ENCODE data around the gene RBM33. TPM values are rescaled to one million over a fixed set of nuclear protein-coding genes. Genes with fewer than 3 reads are reported as not detected.

The RBM33 gene
- total RNA-seq, 1 experiment from 2014 or later, result 80.5 TPM

- Mint-ChIP-seq H3K27ac (ENCODE audit: low read depth, unreplicated experiment) (no peak overlapping the region), H3K9me3 (ENCODE audit: unreplicated experiment) (no peaks in the 10 kb centered on the region), H3K27me3 (ENCODE audit: insufficient read depth, unreplicated experiment) (no peaks in the 10 kb centered on the region), H3K4me3 (ENCODE audit: unreplicated experiment) (no peak overlapping the region), H3K36me3 (ENCODE audit: insufficient read depth, unreplicated experiment) (no peaks in the 10 kb centered on the region), H3K4me1 (ENCODE audit: insufficient read depth, unreplicated experiment) (no peaks in the 10 kb centered on the region)
- CTCF ChIA-PET, result interaction anchor here (0.7 to 1.5 kb wide), 2 partner anchors 192 to 993 kb away, joined by 3 read pairs; no protein-coding TSS in a partner anchor
- DNase-seq (ENCODE audit: unreplicated experiment), result no peak
- intact Hi-C loops (cut with micrococcal nuclease), result no loop called here
- POLR2A ChIA-PET, result interaction anchor here (0.6 kb wide), 3 partner anchors 11 to 957 kb away, joined by 3 read pairs; no protein-coding TSS in a partner anchor
- no TSS peak for BruUV-seq (replicated peaks)
- no peak for TF ChIP-seq CTCF (IDR thresholded peaks at IDR 0.05; ENCODE audit: unreplicated experiment)
Observed at GRCh38 chr7:155790666-155791065, 146.2 kb downstream of the RBM33 start.

- H3K4me1 Mint-ChIP-seq (ENCODE audit: insufficient read depth, unreplicated experiment), result no peaks in the 10 kb centered on the region
- no peaks in the 10 kb centered on the region for H3K27me3 Mint-ChIP-seq (ENCODE audit: insufficient read depth, unreplicated experiment)
- no peaks in the 10 kb centered on the region for H3K36me3 Mint-ChIP-seq (ENCODE audit: insufficient read depth, unreplicated experiment)
- no peak for DNase-seq (ENCODE audit: unreplicated experiment)
- POLR2A ChIA-PET, result interaction anchor here (0.6 kb wide), 1 partner anchor 11 kb away, joined by 3 read pairs; no protein-coding TSS in a partner anchor
- CTCF ChIA-PET, result interaction anchor here (0.6 to 1.5 kb wide), 2 partner anchors 35 to 192 kb away, joined by 3 read pairs; no protein-coding TSS in a partner anchor
- no peaks in the 10 kb centered on the region for H3K9me3 Mint-ChIP-seq (ENCODE audit: unreplicated experiment)
- intact Hi-C loops (cut with micrococcal nuclease), result no loop called here
- no TSS peak for BruUV-seq (replicated peaks)
- TF ChIP-seq CTCF (IDR thresholded peaks at IDR 0.05; ENCODE audit: unreplicated experiment), result no peak
- H3K27ac Mint-ChIP-seq (ENCODE audit: low read depth, unreplicated experiment), result no peak overlapping the region
- no peak overlapping the region for H3K4me3 Mint-ChIP-seq (ENCODE audit: unreplicated experiment)
Observed at GRCh38 chr7:155791214-155791737, 146.8 kb downstream of the RBM33 start.

- Mint-ChIP-seq H3K36me3 (ENCODE audit: insufficient read depth, unreplicated experiment) (no peaks in the 10 kb centered on the region), H3K27ac (ENCODE audit: low read depth, unreplicated experiment) (no peak overlapping the region), H3K4me1 (ENCODE audit: insufficient read depth, unreplicated experiment) (no peaks in the 10 kb centered on the region), H3K4me3 (ENCODE audit: unreplicated experiment) (no peak overlapping the region), H3K9me3 (ENCODE audit: unreplicated experiment) (no peaks in the 10 kb centered on the region), H3K27me3 (ENCODE audit: insufficient read depth, unreplicated experiment) (no peaks in the 10 kb centered on the region)
- TF ChIP-seq CTCF (IDR thresholded peaks at IDR 0.05; ENCODE audit: unreplicated experiment), result no peak
- no TSS peak for BruUV-seq (replicated peaks)
- no peak for DNase-seq (ENCODE audit: unreplicated experiment)
- CTCF ChIA-PET, result interaction anchor here (0.6 kb wide), 1 partner anchor 35 kb away, joined by 3 read pairs; no protein-coding TSS in a partner anchor
- intact Hi-C loops (cut with micrococcal nuclease), result no loop called here
- POLR2A ChIA-PET, result no interaction called here
Observed at GRCh38 chr7:155791836-155792235, 147.4 kb downstream of the RBM33 start.

- intact Hi-C loops (cut with micrococcal nuclease), result no loop called here
- Mint-ChIP-seq H3K9me3 (ENCODE audit: unreplicated experiment) (no peaks in the 10 kb centered on the region), H3K27ac (ENCODE audit: low read depth, unreplicated experiment) (no peak overlapping the region), H3K4me1 (ENCODE audit: insufficient read depth, unreplicated experiment) (no peaks in the 10 kb centered on the region), H3K36me3 (ENCODE audit: insufficient read depth, unreplicated experiment) (no peaks in the 10 kb centered on the region), H3K27me3 (ENCODE audit: insufficient read depth, unreplicated experiment) (no peaks in the 10 kb centered on the region), H3K4me3 (ENCODE audit: unreplicated experiment) (no peak overlapping the region)
- TF ChIP-seq CTCF (IDR thresholded peaks at IDR 0.05; ENCODE audit: unreplicated experiment), result no peak
- no peak for DNase-seq (ENCODE audit: unreplicated experiment)
- ChIA-PET CTCF (interaction anchor here (0.6 kb wide), 2 partner anchors 48 to 374 kb away, joined by 3 read pairs; no protein-coding TSS in a partner anchor), POLR2A (no interaction called here)
- BruUV-seq (replicated peaks), result no TSS peak
Observed at GRCh38 chr7:155792315-155792960, 148.0 kb downstream of the RBM33 start.

Measured in MCF 10A (cell line).